ENCODE measurements around the gene DUOX2.

Gene DUOX2

DNA sequence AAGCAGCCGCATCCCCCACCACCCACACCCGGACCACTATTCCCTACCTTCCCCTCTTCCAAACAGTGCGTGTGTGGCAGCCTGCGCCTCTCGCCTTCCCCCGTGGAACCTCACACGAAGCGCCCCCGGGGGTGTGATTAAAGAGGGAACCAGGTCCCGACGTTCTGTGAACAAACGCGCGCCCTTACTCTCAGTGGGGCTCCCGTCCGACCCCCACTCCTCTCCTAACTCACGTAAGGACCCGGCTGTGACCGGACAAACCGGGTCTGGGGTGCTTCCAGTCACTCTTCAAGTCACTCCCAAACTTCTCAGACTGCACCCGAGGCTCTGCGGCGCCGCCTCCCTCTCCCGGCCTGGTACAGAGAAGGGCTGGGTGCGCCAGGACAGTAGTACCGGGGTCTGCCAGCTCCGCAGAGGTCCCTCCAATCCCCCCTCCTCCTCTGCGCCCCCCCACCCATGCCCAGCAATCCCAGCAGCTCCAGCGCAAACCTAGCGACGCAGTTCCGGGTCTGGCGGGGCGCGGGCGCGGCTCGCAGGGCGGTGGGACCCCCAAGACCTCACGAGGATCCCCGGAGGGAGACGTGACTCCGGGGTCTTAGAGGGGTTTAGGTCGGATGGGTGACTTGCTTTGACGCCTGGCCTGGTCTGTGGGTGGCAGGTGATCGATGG is 15.1 kb upstream of the DUOX2 start:
- H3K4me3 ChIP-seq (replicated peaks; ENCODE audit: low read depth, low read length), result no peak overlapping the region
- DNase-seq (ENCODE audit: extremely low read depth, low read depth), result no peak
- TF ChIP-seq, protein P1, sequence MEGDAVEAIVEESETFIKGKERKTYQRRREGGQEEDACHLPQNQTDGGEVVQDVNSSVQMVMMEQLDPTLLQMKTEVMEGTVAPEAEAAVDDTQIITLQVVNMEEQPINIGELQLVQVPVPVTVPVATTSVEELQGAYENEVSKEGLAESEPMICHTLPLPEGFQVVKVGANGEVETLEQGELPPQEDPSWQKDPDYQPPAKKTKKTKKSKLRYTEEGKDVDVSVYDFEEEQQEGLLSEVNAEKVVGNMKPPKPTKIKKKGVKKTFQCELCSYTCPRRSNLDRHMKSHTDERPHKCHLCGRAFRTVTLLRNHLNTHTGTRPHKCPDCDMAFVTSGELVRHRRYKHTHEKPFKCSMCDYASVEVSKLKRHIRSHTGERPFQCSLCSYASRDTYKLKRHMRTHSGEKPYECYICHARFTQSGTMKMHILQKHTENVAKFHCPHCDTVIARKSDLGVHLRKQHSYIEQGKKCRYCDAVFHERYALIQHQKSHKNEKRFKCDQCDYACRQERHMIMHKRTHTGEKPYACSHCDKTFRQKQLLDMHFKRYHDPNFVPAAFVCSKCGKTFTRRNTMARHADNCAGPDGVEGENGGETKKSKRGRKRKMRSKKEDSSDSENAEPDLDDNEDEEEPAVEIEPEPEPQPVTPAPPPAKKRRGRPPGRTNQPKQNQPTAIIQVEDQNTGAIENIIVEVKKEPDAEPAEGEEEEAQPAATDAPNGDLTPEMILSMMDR (IDR thresholded peaks at IDR 0.05; ENCODE audit: low read depth, low read length, missing control alignments), result no peak

DNA sequence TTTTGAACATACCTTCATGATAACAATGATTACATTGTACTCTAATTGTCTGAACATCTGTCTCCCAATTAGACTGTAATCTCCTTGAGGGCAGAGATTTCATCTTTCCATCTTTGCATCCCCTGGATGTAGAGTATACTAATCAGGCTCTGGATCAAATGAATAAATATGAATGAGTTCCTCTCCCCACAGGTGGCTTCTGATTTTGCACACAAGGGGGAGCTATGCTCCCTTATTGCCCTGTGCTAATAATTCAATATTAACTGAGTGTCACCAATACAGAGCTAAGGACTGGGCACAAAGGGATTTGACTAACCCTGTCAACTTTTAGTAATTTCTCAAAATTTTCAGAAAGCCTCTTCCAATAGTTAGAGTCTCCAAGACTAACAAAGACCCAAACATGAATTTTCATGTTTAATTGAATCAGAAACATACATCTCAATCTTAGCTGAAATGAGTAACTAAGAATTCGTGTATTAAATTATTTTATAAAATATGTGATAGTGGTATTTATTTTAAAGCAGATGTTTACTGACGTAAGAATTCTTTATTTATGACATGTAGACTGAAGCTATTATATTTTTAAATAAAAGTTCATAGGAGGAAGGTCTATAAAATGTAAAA is 12.7 kb upstream of the DUOX2 start:
- no peak for DNase-seq (ENCODE audit: extremely low read depth, low read depth)
- TF ChIP-seq, protein P1 (IDR thresholded peaks at IDR 0.05; ENCODE audit: low read depth, low read length, missing control alignments), result peak; percentile 64
- no peak overlapping the region for H3K4me3 ChIP-seq (replicated peaks; ENCODE audit: low read depth, low read length)

DNA sequence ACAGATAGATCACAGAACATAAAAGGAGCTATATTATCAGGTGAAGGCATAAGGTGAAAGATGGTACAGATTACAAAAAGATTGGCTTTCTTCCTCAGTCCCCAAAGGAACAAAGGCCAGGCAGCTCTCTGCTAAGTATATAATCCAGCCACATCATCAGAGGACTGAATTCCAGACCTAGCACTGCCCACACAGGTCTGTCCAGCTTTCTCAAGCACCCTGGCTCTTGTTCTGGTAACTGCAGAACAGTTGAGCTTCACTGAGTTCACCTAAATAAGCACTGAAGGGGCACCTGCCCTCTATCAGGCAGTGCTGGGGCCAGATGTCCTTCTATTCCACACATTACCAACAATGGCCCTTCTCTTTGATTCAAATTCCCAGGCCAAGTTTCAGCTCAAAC is 9.4 kb upstream of the DUOX2 start:
- H3K4me3 ChIP-seq (replicated peaks; ENCODE audit: low read depth, low read length), result no peak overlapping the region
- DNase-seq (ENCODE audit: extremely low read depth, low read depth), result no peak
- TF ChIP-seq, protein P1 (IDR thresholded peaks at IDR 0.05; ENCODE audit: low read depth, low read length, missing control alignments), result no peak

DNA sequence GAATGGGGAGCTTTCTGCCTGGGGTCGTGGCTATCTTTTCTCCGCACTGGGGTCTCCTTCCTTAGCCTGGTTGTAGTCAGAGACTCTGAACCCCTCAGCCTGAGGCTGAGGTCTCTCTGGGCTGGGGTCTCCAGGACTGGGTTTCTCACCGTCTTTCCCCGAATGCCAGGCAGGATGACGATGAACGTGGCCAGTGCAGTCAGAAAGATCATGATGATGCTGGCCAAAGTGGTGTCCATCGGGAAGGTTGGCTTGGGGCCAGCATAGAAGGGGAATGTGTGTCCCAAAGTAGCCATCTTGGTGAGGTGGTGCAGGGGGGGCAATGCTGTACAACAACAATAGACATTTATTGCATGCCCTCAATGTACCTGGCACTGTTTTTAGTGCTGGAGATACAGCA is 8.7 kb upstream of the DUOX2 start:
- H3K4me3 ChIP-seq (replicated peaks; ENCODE audit: low read depth, low read length), result no peak overlapping the region
- TF ChIP-seq, protein P1 (IDR thresholded peaks at IDR 0.05; ENCODE audit: low read depth, low read length, missing control alignments), result no peak
- DNase-seq (ENCODE audit: extremely low read depth, low read depth), result no peak

DNA sequence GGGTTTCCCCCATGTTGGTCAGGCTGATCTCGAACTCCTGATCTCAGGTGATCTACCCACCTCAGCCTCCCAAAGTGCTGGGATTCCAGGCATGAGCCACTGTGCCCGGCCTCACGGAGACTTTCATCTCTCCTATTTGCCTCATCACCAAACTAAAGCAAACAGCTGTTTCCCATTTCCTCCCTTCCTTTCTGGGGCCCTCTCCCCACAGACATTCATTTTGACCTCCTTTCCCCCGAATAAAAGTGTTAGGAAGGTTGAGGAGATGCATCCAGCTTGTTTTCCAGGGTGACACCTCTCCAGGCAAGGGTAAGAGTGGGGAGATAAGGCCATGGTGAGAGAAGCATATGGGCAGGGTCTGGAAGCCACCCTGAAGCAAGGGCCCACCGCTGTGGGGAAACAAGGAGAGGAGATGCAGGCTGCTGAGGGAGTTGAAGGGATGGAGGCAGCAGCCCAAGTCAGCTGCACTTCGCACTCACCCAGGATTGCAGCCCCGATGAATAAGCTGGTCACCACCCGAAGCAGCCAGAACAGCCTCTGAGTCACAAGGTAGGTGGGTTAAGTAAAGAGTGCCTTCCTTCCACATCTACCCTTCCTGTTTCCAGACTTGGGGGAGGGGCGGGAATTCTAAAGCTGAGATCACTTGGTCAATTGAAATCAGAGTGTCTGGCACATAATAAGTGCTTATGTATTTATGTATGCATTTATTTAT is 7.9 kb upstream of the DUOX2 start:
- peak; percentile 37 for DNase-seq (ENCODE audit: extremely low read depth, low read depth)

DNA sequence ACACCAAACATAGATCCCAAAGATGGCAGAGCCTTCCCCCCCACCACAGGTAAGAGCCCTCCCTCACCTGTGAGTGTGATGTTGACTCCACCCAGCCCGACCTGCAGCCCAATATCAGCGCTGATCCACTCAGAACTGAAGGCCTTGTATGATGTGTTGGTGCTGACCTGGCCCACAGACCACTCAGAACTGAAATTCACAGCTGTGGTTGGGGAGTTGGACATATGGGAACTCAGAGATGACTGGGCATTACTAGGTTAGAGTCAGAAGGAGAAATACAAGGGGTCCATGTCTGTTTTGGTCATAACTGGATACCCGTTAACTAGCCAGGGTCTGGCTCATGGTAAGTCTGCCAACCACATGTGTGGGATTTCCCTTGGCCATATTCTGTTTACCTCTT is 7.0 kb upstream of the DUOX2 start:
- no peak overlapping the region for H3K4me3 ChIP-seq (replicated peaks; ENCODE audit: low read depth, low read length)
- no peak for DNase-seq (ENCODE audit: extremely low read depth, low read depth)
- TF ChIP-seq, protein P1 (IDR thresholded peaks at IDR 0.05; ENCODE audit: low read depth, low read length, missing control alignments), result no peak

More for the DNA sequence above, 7.9 kb upstream of the DUOX2 start:
- H3K4me3 ChIP-seq (replicated peaks; ENCODE audit: low read depth, low read length), result no peak overlapping the region
- TF ChIP-seq, protein P1 (IDR thresholded peaks at IDR 0.05; ENCODE audit: low read depth, low read length, missing control alignments), result no peak

All from HFF-Myc (cell line).